Trophoblast cell (in vitro differentiated cells and primary cell): ENCODE data around the gene CASQ2.

Source experiments
- DNase-seq, 2 donors: peaks; one replicate each; pipeline ENCODE4 v3.0.0-alpha.2; 2016
- H2AFZ ChIP-seq: 2 replicates; pipeline ENCODE4 v1.6.1; 2013; ENCODE audit warnings: low read length, moderate library complexity, mild to moderate bottlenecking; ENCODE audit not compliant: insufficient read depth, poor library complexity
- H2AK5ac ChIP-seq: 2 replicates; pipeline ENCODE4 v1.6.1; 2013; ENCODE audit warnings: mild to moderate bottlenecking, low read length
- H2BK120ac ChIP-seq: 2 replicates; pipeline ENCODE4 v1.6.1; 2013; ENCODE audit warnings: low read length, mild to moderate bottlenecking, moderate library complexity; ENCODE audit not compliant: insufficient read depth, poor library complexity
- H2BK12ac ChIP-seq: 2 replicates; pipeline ENCODE4 v1.6.1; 2013; ENCODE audit warnings: mild to moderate bottlenecking, low read length, moderate library complexity
- H2BK5ac ChIP-seq: 2 replicates; pipeline ENCODE4 v1.6.1; 2013; ENCODE audit warnings: low read length, low read depth, moderate library complexity, mild to moderate bottlenecking; ENCODE audit not compliant: poor library complexity
- H3K14ac ChIP-seq: 2 replicates; pipeline ENCODE4 v1.6.1; 2013; ENCODE audit warnings: mild to moderate bottlenecking, low read length
- H3K18ac ChIP-seq: 2 replicates; pipeline ENCODE4 v1.6.1; 2013; ENCODE audit warnings: mild to moderate bottlenecking, low read length
- H3K23ac ChIP-seq: 2 replicates; pipeline ENCODE4 v1.6.1; 2013; ENCODE audit warnings: low read length
- H3K27ac ChIP-seq: 2 replicates; pipeline ENCODE4 v1.5.1; 2013; ENCODE audit warnings: low read depth, mild to moderate bottlenecking, inconsistent platforms, low read length, moderate library complexity
- H3K27me3 ChIP-seq: 2 replicates; pipeline ENCODE4 v1.6.1; 2013; ENCODE audit warnings: inconsistent platforms, mild to moderate bottlenecking, low read length, moderate library complexity; ENCODE audit not compliant: insufficient read depth
- H3K36me3 ChIP-seq, 2 experiments: 1 replicate in 1 of 2; 2 replicates in 1 of 2; pipeline ENCODE4 v1.6.1; 2013; ENCODE audit warnings: low read length in 2 of 2, mild to moderate bottlenecking in 2 of 2, moderate library complexity in 1 of 2; ENCODE audit not compliant: insufficient read depth in 2 of 2, control insufficient read depth in 1 of 2
- H3K4ac ChIP-seq: 2 replicates; pipeline ENCODE4 v1.6.1; 2013; ENCODE audit warnings: low read depth, mild to moderate bottlenecking, low read length, moderate library complexity
- H3K4me1 ChIP-seq, 2 experiments: 1 replicate in 1 of 2; 2 replicates in 1 of 2; pipeline ENCODE4 v1.6.1; 2013; ENCODE audit warnings: low read length in 2 of 2, mild to moderate bottlenecking in 2 of 2, moderate library complexity in 1 of 2; ENCODE audit not compliant: insufficient read depth in 2 of 2, control insufficient read depth in 1 of 2
- H3K4me2 ChIP-seq: 2 replicates; pipeline ENCODE4 v1.6.1; 2013; ENCODE audit warnings: inconsistent platforms, mild to moderate bottlenecking, low read length, moderate library complexity
- H3K4me3 ChIP-seq: 2 replicates; pipeline ENCODE4 v1.5.1; 2013; ENCODE audit warnings: mild to moderate bottlenecking, low read depth, low read length, inconsistent platforms
- H3K79me1 ChIP-seq: one replicate; pipeline ENCODE4 v1.6.1; 2013; ENCODE audit warnings: low read length
- H3K79me2 ChIP-seq: 2 replicates; pipeline ENCODE4 v1.6.1; 2013; ENCODE audit warnings: low read length, mild to moderate bottlenecking; ENCODE audit not compliant: control insufficient read depth, insufficient read depth, poor library complexity
- H3K9ac ChIP-seq: 2 replicates; pipeline ENCODE4 v1.6.1; 2013; ENCODE audit warnings: mild to moderate bottlenecking, low read length
- H3K9me3 ChIP-seq: 2 replicates; pipeline ENCODE4 v1.6.1; 2013; ENCODE audit warnings: low read depth, mild to moderate bottlenecking, control low read depth, inconsistent platforms, low read length; ENCODE audit not compliant: insufficient read depth
- H4K12ac ChIP-seq: 2 replicates; pipeline ENCODE4 v1.6.1; 2013; ENCODE audit warnings: low read depth, mild to moderate bottlenecking, low read length, moderate library complexity
- H4K8ac ChIP-seq: 2 replicates; pipeline ENCODE4 v1.6.1; 2013; ENCODE audit warnings: low read depth, mild to moderate bottlenecking, low read length, moderate library complexity
- H4K91ac ChIP-seq: one replicate; pipeline ENCODE4 v1.6.1; 2013; ENCODE audit warnings: low read depth, mild to moderate bottlenecking, low read length, moderate library complexity
- WGBS: extraction: QIAGEN DNeasy Blood & Tissue Kit; methylation state at CpG from one replicate; pipeline ENCODE4 v1.1.7; 2013; ENCODE audit warnings: missing lambda C conversion rate; ENCODE audit not compliant: insufficient read length, insufficient coverage; ENCODE audit errors: extremely low coverage; 5-methylcytosine and 5-hydroxymethylcytosine counted together

Gene CASQ2

DNA sequence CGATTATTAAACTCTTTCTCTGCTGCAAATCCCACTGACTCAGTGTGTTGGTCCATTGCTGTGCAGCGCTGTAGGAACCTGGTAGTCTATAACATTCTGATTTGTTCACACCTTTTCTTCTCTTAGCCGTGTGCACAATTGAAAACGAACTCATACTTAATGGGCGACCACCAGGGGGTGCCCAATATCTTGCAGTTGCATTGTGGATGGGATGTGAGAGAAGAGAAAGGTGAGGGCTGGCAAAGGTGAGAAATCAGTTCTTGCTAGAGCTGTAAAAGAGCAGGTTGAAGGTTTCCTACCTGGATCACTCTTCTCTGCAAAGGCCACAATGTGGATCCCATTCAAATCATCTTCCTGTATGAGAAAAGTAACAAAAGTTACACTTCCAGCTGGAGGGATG, 51.0 kb downstream of the CASQ2 start:
- Histone ChIP-seq H3K14ac (peak overlapping the region; percentile 76), H2AK5ac (no peak overlapping the region)

DNA sequence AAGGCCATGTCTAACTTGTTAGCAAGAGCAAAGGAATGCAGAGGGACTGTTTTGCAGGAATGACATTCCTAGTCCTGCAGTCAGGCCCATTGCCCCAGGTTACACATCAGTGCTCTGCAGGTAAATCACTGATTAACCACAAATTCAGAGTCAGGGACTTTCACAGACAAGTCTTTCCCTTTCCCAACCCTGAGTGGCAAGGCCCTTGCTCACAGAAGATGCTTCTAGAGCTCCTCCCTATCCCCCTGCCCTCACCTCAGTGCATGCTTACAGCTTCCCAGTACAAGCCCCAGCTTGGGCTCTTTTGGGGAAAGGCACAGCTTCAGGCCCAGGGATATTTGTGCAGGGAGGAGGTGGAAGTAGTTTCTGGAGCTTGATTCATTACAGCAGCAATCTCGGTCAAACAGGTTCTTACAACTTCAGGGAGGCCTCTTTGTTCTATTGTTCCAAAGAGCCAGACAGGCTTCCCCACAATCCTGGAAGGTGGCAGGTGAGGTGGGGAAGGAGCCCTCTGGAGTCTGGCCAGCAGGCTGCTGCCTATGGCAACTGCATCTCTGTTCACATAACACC, 53.9 kb downstream of the CASQ2 start:
- H3K36me3 ChIP-seq: no peaks in the 10 kb centered on the region
- peaks cover 70% of the 10 kb centered on the region for H3K79me1 ChIP-seq
- peak overlapping the region; percentile 39 for H3K4ac ChIP-seq
- H3K4me1 ChIP-seq: peaks cover 52 to 58% of the 10 kb centered on the region in 2 experiments
- no peak overlapping the region for H3K4me3 ChIP-seq
- H4K8ac ChIP-seq: peak overlapping the region; percentile 67
- H2BK12ac ChIP-seq: peak overlapping the region; percentile 93
- H3K4me2 ChIP-seq: peak overlapping the region; percentile 42
- H3K27me3 ChIP-seq: no peaks in the 10 kb centered on the region
- no CpG with 5 or more reads among the region's 1 CpG for WGBS
- peak overlapping the region; percentile 97 for H2BK5ac ChIP-seq
- no peak overlapping the region for H2AFZ ChIP-seq
- no peak overlapping the region for H3K23ac ChIP-seq
- peak overlapping the region; percentile 97 for H2BK120ac ChIP-seq
- peak overlapping the region; percentile 92 for H3K14ac ChIP-seq
- peak overlapping the region; percentile 95 for H4K91ac ChIP-seq
- peak overlapping the region; percentile 98 for H3K27ac ChIP-seq
- H3K9ac ChIP-seq: no peak overlapping the region
- no peak overlapping the region for H2AK5ac ChIP-seq
- H3K79me2 ChIP-seq: peaks cover 14% of the 10 kb centered on the region
- no peak overlapping the region for H4K12ac ChIP-seq
- peak; percentile 93 to 96 for DNase-seq
- H3K18ac ChIP-seq: peak overlapping the region; percentile 89
- no peaks in the 10 kb centered on the region for H3K9me3 ChIP-seq

More for the DNA sequence above, 51.0 kb downstream of the CASQ2 start:
- H3K79me1 ChIP-seq: peaks cover 59% of the 10 kb centered on the region
- no peaks in the 10 kb centered on the region for H3K27me3 ChIP-seq
- H3K18ac ChIP-seq: peak overlapping the region; percentile 35
- no peaks in the 10 kb centered on the region for H3K36me3 ChIP-seq
- H4K8ac ChIP-seq: peak overlapping the region; percentile 24
- peak overlapping the region; percentile 22 for H3K4ac ChIP-seq
- peak overlapping the region; percentile 44 for H2BK5ac ChIP-seq
- no peak overlapping the region for H3K23ac ChIP-seq
- H2BK12ac ChIP-seq: peak overlapping the region; percentile 16
- peak overlapping the region; percentile 75 for H4K91ac ChIP-seq
- peak overlapping the region; percentile 46 for H3K4me2 ChIP-seq
- peaks cover 42 to 47% of the 10 kb centered on the region in 2 experiments for H3K4me1 ChIP-seq
- peak overlapping the region; percentile 74 for H2BK120ac ChIP-seq
- H3K27ac ChIP-seq: peak overlapping the region; percentile 94
- no peak overlapping the region for H2AFZ ChIP-seq
- H3K9me3 ChIP-seq: no peaks in the 10 kb centered on the region
- H3K79me2 ChIP-seq: peaks cover 11% of the 10 kb centered on the region
- WGBS: no CpG with 5 or more reads among the region's 5 CpGs
- H3K4me3 ChIP-seq: no peak overlapping the region
- H3K9ac ChIP-seq: no peak overlapping the region
- peak; percentile 11 to 32 for DNase-seq
- H4K12ac ChIP-seq: no peak overlapping the region

- peaks cover 11% of the 10 kb centered on the region for H3K79me2 ChIP-seq
- H3K4me2 ChIP-seq: peak overlapping the region; percentile 3
- H3K14ac ChIP-seq: peak overlapping the region; percentile 83
- no peak overlapping the region for H3K9ac ChIP-seq
- WGBS: no CpG with 5 or more reads among the region's 5 CpGs
- peak overlapping the region; percentile 52 for H3K4ac ChIP-seq
- H3K23ac ChIP-seq: no peak overlapping the region
- peak overlapping the region; percentile 81 for H3K18ac ChIP-seq
- peak overlapping the region; percentile 35 for H4K8ac ChIP-seq
- no peak overlapping the region for H3K4me3 ChIP-seq
- peak overlapping the region; percentile 69 for H2BK120ac ChIP-seq
- H2AFZ ChIP-seq: no peak overlapping the region
- peak overlapping the region; percentile 32 for H2AK5ac ChIP-seq
- H3K79me1 ChIP-seq: peaks cover 63% of the 10 kb centered on the region
- peak overlapping the region; percentile 90 for H3K27ac ChIP-seq
- no peaks in the 10 kb centered on the region for H3K9me3 ChIP-seq
- no peak overlapping the region for H4K12ac ChIP-seq
- H2BK5ac ChIP-seq: peak overlapping the region; percentile 58
- H3K27me3 ChIP-seq: no peaks in the 10 kb centered on the region
- peak overlapping the region; percentile 94 for H4K91ac ChIP-seq
- peak overlapping the region; percentile 94 for H2BK12ac ChIP-seq
- peak; percentile 4 to 33 for DNase-seq
- H3K36me3 ChIP-seq: no peaks in the 10 kb centered on the region
- H3K4me1 ChIP-seq: peaks cover 47 to 52% of the 10 kb centered on the region in 2 experiments
Observed at GRCh38 chr1:115713906-115714305, 54.6 kb downstream of the CASQ2 start.

GRCh38 chr1:115712911-115713609, 55.5 kb downstream of the CASQ2 start:
- peak overlapping the region; percentile 58 for H2BK5ac ChIP-seq
- H3K79me2 ChIP-seq: peaks cover 6% of the 10 kb centered on the region
- no CpG with 5 or more reads among the region's 10 CpGs for WGBS
- no peak overlapping the region for H3K4me2 ChIP-seq
- H3K4me3 ChIP-seq: no peak overlapping the region
- no peaks in the 10 kb centered on the region for H3K9me3 ChIP-seq
- no peak overlapping the region for H2AFZ ChIP-seq
- H2BK120ac ChIP-seq: peak overlapping the region; percentile 69
- H3K14ac ChIP-seq: peak overlapping the region; percentile 83
- H4K91ac ChIP-seq: peak overlapping the region; percentile 94
- peaks cover 59% of the 10 kb centered on the region for H3K79me1 ChIP-seq
- DNase-seq: peak; percentile 84 to 91
- peak overlapping the region; percentile 35 for H4K8ac ChIP-seq
- peak overlapping the region; percentile 94 for H2BK12ac ChIP-seq
- peak overlapping the region; percentile 90 for H3K27ac ChIP-seq
- H3K9ac ChIP-seq: no peak overlapping the region
- peak overlapping the region; percentile 70 for H2AK5ac ChIP-seq
- no peak overlapping the region for H4K12ac ChIP-seq
- no peak overlapping the region for H3K23ac ChIP-seq
- H3K18ac ChIP-seq: peak overlapping the region; percentile 81
- H3K36me3 ChIP-seq: no peaks in the 10 kb centered on the region
- peaks cover 42 to 49% of the 10 kb centered on the region in 2 experiments for H3K4me1 ChIP-seq
- H3K4ac ChIP-seq: peak overlapping the region; percentile 52
- no peaks in the 10 kb centered on the region for H3K27me3 ChIP-seq
